Kidney epithelial cell (primary cell): Measurements from ENCODE around the gene KHDRBS1. TPM values are rescaled to one million over a fixed set of nuclear protein-coding genes. Genes with fewer than 3 reads are reported as not detected.
"Not testable (repeated sequence)": the region's sequence is repeated elsewhere in the genome, so short reads cannot be mapped to it uniquely, and the experiment has no call there.

Source experiments
- DNase-seq: peaks from one replicate; pipeline ENCODE4 v3.0.0-alpha.2; 2010; ENCODE audit warnings: low read depth
- H3K27me3 ChIP-seq: 2 replicates; pipeline ENCODE4 v1.6.0; 2011; ENCODE audit warnings: low read length; ENCODE audit not compliant: control insufficient read depth, insufficient read depth
- H3K36me3 ChIP-seq: 2 replicates; pipeline ENCODE4 v1.5.1; 2011; ENCODE audit warnings: low read length; ENCODE audit not compliant: control insufficient read depth, insufficient read depth
- H3K4me3 ChIP-seq: 2 replicates; pipeline ENCODE4 v1.5.1; 2011; ENCODE audit warnings: low read depth, mild to moderate bottlenecking, control low read depth, low read length
- CTCF ChIP-seq: IDR thresholded peaks from 2 replicates; pipeline ENCODE4 v1.5.1; 2011; ENCODE audit warnings: mild to moderate bottlenecking, moderate library complexity, low read length, control low read depth, inconsistent platforms; ENCODE audit not compliant: insufficient read depth, poor library complexity, severe bottlenecking
- total RNA-seq: library from RNA; depleted of rRNA; stranded (reverse); fragments of >200 nt; gene quantifications from 2 replicates; pipeline ENCODE4 v1.2.3, GENCODE V29; 2015

The KHDRBS1 gene
- total RNA-seq, 1 donor from 2014 or later = 110 TPM

DNA sequence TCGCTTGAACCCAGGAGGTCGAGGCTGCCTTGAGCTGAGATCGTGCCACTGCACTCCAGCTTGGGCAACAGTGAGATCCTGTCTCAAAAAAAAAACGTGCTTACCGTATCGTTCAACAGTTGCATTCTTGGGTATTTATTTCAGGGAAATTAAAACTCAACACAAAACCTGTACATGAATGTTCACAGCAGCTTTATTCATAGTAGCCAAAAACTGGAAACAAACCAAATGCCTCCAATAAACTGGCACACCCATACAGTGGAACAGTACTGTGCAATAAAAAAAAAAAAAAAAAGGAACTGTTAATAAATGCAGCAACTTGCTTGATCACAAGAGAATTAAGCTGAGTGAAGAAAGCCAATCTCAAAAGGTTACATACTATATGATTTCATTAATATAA lies 6.7 kb downstream of the KHDRBS1 start:
- H3K27me3 ChIP-seq = no peaks in the 10 kb centered on the region
- no peak for TF ChIP-seq CTCF

GRCh38 chr1:32021574-32022018 lies 7.9 kb downstream of the KHDRBS1 start:
- not testable (repeated sequence) for H3K27me3 ChIP-seq, H3K4me3 ChIP-seq, H3K36me3 ChIP-seq, DNase-seq

More for the DNA sequence above, 6.7 kb downstream of the KHDRBS1 start:
- DNase-seq = no peak
- Histone ChIP-seq H3K36me3 (no peaks in the 10 kb centered on the region), H3K4me3 (no peak overlapping the region)

GRCh38 chr1:32023351-32023750 lies 9.7 kb downstream of the KHDRBS1 start:
- TF ChIP-seq CTCF = no peak
- Histone ChIP-seq H3K36me3 (no peaks in the 10 kb centered on the region), H3K4me3 (no peak overlapping the region), H3K27me3 (no peaks in the 10 kb centered on the region)
- no peak for DNase-seq

DNA sequence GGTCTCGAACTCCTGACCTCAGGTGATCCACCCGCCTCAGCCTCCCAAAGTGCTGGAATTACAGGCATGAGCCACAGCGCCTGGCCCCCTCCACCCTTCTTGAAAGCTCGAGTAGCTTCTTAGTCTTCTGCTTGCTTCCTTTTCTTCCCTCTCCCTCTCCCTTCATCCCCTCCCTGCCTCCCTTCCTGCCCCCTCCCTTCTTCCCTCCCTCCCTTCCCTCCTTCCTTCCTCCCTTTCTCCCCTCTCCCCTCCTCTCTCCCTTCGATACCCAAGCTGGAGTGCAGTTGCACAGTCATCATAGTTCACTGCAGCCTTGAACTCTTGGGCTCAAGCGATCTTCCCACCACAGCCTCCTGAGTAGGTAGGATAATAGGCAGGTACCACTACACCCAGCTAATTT lies 11.8 kb downstream of the KHDRBS1 start:
- Histone ChIP-seq H3K4me3 (no peak overlapping the region), H3K36me3 (no peaks in the 10 kb centered on the region), H3K27me3 (no peaks in the 10 kb centered on the region)
- no peak for DNase-seq
- TF ChIP-seq CTCF = no peak

DNA sequence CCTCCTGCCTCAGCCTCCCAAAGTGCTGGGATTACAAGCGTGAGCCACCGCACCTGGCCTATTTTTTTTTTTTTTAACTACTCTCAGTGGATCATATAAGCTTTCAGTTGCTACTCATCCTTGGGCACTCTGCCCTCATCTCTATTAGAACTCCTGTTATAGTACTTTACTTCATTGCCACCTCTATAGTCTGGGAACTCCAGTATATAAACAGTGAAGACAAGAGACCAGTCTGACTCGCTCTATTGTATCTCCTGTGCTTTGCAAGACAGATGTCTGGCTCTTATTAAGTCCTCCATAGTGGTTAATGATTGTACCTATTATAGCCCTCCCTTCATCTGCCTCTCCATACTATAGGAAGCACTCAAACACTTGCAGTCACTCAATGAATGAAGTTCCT lies 15.1 kb downstream of the KHDRBS1 start:
- Histone ChIP-seq H3K4me3 (no peak overlapping the region), H3K36me3 (peaks cover 7% of the 10 kb centered on the region), H3K27me3 (no peaks in the 10 kb centered on the region)
- no peak for TF ChIP-seq CTCF
- DNase-seq = peak; percentile 25

DNA sequence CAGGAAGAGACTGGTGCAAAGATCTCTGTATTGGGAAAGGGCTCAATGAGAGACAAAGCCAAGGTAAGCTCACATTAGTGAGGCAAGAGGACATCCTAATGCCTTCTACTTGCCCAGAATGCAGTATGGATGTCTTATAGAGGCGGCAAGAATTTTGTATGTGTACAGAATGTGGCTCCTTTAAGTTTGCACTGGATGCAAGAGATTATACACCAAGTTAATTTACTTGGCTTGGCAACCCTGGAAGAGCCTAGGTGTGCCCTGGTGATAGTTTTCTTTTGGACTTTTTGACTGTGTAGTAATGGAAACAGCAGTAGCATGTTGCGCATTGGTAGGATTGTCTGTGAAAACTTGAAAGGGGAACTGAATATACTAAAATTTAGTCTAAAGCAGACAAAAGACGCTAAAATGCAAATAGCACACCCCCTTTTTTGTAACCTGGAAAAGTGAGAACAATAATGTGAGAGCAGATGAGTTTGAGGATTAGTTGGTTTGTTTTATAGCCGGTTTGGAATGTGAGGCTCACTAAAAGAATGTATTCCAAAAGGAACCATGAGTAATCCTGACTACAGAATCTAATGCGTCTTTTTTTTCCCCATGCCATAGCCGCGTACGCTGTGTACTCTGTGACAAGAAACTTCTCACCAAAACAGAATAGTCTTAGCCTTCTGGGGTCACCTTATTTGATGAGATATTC lies 18.1 kb downstream of the KHDRBS1 start:
- no peak overlapping the region for H3K4me3 ChIP-seq
- peaks cover 8% of the 10 kb centered on the region for H3K36me3 ChIP-seq

More for the DNA sequence above, 18.1 kb downstream of the KHDRBS1 start:
- no peak for TF ChIP-seq CTCF
- peak; percentile 19 for DNase-seq
- H3K27me3 ChIP-seq = no peaks in the 10 kb centered on the region
